Activated CD4-positive, alpha-beta T cell treated with anti-CD3 and anti-CD28 coated beads, Interleukin-2, amount 10 ng/mL, durations not matched to agents 24 days and 14 days (primary cell): ENCODE measurements around the gene WDR19. TPM values are rescaled to one million over a fixed set of nuclear protein-coding genes. Genes with fewer than 3 reads are reported as not detected.
A peak's percentile ranks its signal among the peaks of the same experiment; 100 is the strongest.

ENCODE experiments used
- DNase-seq: peaks from one replicate; pipeline ENCODE4 v3.0.0; 2022
- H3K27ac Mint-ChIP-seq: one replicate; pipeline ENCODE4 v1.8.0; 2022; ENCODE audit warnings: mild to moderate bottlenecking, mixed read lengths
- H3K27me3 Mint-ChIP-seq: one replicate; pipeline ENCODE4 v1.8.0; 2022; ENCODE audit warnings: mixed read lengths
- H3K36me3 Mint-ChIP-seq: one replicate; pipeline ENCODE4 v1.8.0; 2022; ENCODE audit warnings: low read depth, mild to moderate bottlenecking, mixed read lengths
- H3K4me1 Mint-ChIP-seq: one replicate; pipeline ENCODE4 v1.8.0; 2021; ENCODE audit warnings: mixed read lengths
- H3K4me3 Mint-ChIP-seq: one replicate; pipeline ENCODE4 v1.8.0; 2022; ENCODE audit warnings: mild to moderate bottlenecking, moderate library complexity, mixed read lengths
- H3K9me3 Mint-ChIP-seq: one replicate; pipeline ENCODE4 v1.8.0; 2021; ENCODE audit warnings: mixed read lengths
- intact Hi-C: fragments of 100-400 bp; cut with micrococcal nuclease; formaldehyde crosslinking; loops from one replicate; pipeline ENCODE4 v1.15.1; 2023
- total RNA-seq: library from RNA; stranded (reverse); gene quantifications from 2 replicates; pipeline ENCODE4 v1.2.3, GENCODE V29; 2022

The WDR19 gene
- total RNA-seq, 1 donor from 2014 or later: 15.6 TPM

DNA sequence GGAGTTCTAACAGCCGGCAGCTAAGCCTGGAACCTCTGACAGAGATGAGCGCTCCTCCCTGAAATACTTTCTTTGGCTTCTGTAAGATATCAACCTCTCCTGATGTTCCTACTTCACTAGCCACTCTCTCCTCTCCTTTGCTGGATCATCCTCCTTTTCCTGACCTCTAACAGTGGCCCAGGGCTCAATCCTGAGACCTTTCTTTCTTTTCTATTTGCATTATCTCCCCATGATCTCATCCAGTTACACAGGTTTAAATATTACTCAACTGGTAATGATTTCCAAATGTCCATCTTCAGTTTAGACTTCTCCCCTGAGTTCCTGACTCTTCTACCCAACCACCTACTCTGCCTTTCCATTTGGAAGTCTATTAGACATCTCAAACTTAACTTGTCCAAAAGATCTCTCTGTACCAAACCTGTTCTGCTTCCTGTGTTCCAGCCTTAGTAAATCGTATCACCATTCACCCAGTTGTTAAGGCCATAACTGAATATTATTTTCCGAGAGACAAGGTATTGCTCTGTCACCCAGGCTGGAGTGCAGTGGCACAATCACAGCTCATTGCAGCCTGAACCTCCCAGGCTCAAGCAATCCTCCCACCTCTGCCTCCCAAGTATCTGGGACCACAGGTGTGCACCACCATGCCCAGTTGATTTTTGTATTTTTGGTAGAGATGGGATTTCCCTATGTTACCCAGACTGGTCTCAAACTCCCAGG is 142.7 kb downstream of the WDR19 start:
- Mint-ChIP-seq H3K4me1 (peaks cover 3% of the 10 kb centered on the region), H3K27me3 (no peaks in the 10 kb centered on the region), H3K9me3 (peaks cover 7% of the 10 kb centered on the region), H3K36me3 (peaks cover 64% of the 10 kb centered on the region), H3K4me3 (no peak overlapping the region), H3K27ac (peak overlapping the region; percentile 10)
- intact Hi-C loops: no loop called here
- DNase-seq: no peak

DNA sequence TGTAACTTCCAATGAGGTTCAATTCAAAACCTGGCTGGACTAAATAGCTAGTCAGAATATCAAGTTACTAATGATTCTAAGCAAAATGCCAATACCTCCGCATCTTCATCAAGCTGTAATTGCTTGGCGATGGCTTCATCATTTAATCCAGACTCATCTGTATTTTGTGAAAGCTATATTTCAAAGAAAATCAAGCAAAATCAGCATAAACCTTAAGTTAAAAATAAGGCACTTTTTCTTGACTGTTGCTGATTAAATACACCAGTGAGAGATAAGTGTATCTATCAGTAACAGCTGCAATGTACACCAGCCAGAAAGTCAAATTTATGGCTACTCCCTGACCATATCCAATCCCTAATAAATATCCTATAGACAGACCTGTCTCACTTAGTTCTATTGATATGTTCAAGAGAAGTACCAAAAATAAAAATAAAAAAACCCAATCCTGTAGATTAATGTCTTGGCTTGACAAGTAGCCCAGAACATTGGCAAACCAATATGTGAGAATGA is 144.2 kb downstream of the WDR19 start:
- no peak overlapping the region for H3K27ac Mint-ChIP-seq
- H3K36me3 Mint-ChIP-seq: peaks cover 56% of the 10 kb centered on the region
- no peak for DNase-seq
- peaks cover 7% of the 10 kb centered on the region for H3K9me3 Mint-ChIP-seq
- H3K4me1 Mint-ChIP-seq: peaks cover 8% of the 10 kb centered on the region
- H3K27me3 Mint-ChIP-seq: no peaks in the 10 kb centered on the region
- intact Hi-C loops: no loop called here
- no peak overlapping the region for H3K4me3 Mint-ChIP-seq

DNA sequence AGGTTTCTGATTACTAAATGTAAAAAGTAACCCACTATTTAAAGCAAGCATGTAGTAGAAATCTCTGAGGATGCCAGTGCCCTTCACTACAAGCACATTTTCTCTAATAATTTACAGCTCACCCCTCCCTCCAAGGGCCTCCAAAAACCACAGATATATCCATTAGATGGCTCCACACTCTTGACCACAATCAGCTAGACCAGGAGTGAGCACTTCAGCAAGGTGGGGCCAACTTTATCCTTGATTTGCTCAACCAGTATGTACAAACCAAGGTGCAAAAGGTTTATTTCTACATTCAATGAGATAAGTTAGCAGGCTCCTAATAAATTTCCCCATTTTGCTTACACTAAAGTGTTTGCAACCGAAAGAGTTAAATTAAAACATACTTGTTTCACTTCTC is 148.0 kb downstream of the WDR19 start:
- Mint-ChIP-seq H3K9me3 (peaks cover 7% of the 10 kb centered on the region), H3K27ac (no peak overlapping the region), H3K4me1 (peaks cover 8% of the 10 kb centered on the region), H3K27me3 (no peaks in the 10 kb centered on the region), H3K4me3 (no peak overlapping the region), H3K36me3 (peaks cover 32% of the 10 kb centered on the region)
- DNase-seq: peak; percentile 34
- intact Hi-C loops: no loop called here

DNA sequence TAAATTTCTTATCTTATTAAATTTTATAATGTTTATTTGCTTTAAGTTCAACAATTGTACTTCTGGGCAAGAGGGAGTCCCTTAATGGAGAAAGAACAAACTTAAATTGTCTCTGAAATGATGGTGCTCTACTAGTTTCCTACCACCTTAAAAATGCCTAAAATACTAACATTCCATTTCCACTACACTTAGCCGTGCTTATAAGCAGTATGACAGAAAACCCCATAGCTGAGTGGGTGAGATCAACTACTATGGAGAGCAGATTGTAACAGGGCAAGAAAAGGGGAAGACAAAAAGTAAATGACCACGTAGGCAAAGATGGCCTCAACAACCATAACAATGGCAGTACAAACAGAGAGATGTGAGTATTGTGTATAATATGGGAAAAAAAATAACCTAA is 148.9 kb downstream of the WDR19 start:
- Mint-ChIP-seq H3K4me3 (no peak overlapping the region), H3K27me3 (no peaks in the 10 kb centered on the region), H3K4me1 (peaks cover 12% of the 10 kb centered on the region), H3K9me3 (peaks cover 7% of the 10 kb centered on the region), H3K36me3 (peaks cover 30% of the 10 kb centered on the region), H3K27ac (no peak overlapping the region)
- intact Hi-C loops: no loop called here
- DNase-seq: no peak

Other genes with a start within 250 kb of the WDR19 start
- 25.9 and 26.9 TPM in 2 replicates for gene TMEM156, start 150.1 kb upstream of the WDR19 start, total RNA-seq
- 40.4 and 41.9 TPM in 2 replicates for gene KLHL5, start 120.3 kb upstream of the WDR19 start, total RNA-seq
- gene RFC1, start 183.8 kb downstream of the WDR19 start, total RNA-seq: 81.6 and 83.0 TPM in 2 replicates
- not detected in 2 replicates for gene KLB, start 224.4 kb downstream of the WDR19 start, total RNA-seq